IMR-90 (cell line): ENCODE measurements around the gene TEPSIN. TPM values are rescaled to one million over a fixed set of nuclear protein-coding genes. Genes with fewer than 3 reads are reported as not detected.

Source experiments
- ATAC-seq: fragments of 200-7000 bp; cut with Tn5 transposase; 2 replicates; pipeline ENCODE4 v1.9.1; 2020; ENCODE audit warnings: low read depth, mild to moderate bottlenecking, moderate library complexity
- BruUV-seq: library from RNA; stranded (reverse); fragments of 400-500 nt; replicated peaks from 2 replicates; lab custom pipeline; 2021; lab: Mats Ljungman, UMichigan
- CTCF ChIA-PET: fragments of 300-600 bp; formaldehyde crosslinking; extraction: SDS; loops from one replicate; lab custom pipeline; 2021; ENCODE audit warnings: antibody characterized with exemption; lab: Yijun Ruan, JAX
- POLR2A ChIA-PET: fragments of 300-600 bp; sonication (Branson Sonifier 250); formaldehyde crosslinking; loops from one replicate; lab custom pipeline; 2022; ENCODE audit warnings: antibody characterized with exemption; ENCODE audit not compliant: unreplicated experiment; lab: Charles Lee
- DNase-seq: peaks from one replicate; pipeline ENCODE4 v3.0.0; 2013
- H2AFZ ChIP-seq: replicated peaks from 2 replicates; pipeline ENCODE3; 2013; ENCODE audit warnings: low read length, mild to moderate bottlenecking; ENCODE audit not compliant: poor library complexity
- H2AK5ac ChIP-seq: 2 replicates; pipeline ENCODE4 v1.6.1; 2013; ENCODE audit warnings: low read depth, low read length, inconsistent platforms
- H2AK9ac ChIP-seq: replicated peaks from 2 replicates; pipeline ENCODE3; 2013; ENCODE audit warnings: mild to moderate bottlenecking, low read depth, low read length, moderate library complexity; ENCODE audit not compliant: poor library complexity
- H2BK120ac ChIP-seq: 2 replicates; pipeline ENCODE4 v1.6.1; 2013; ENCODE audit warnings: low read depth, low read length, inconsistent platforms
- H2BK15ac ChIP-seq: 3 replicates; pipeline ENCODE4 v1.6.1; 2013; ENCODE audit warnings: low read depth, low read length, inconsistent platforms
- H2BK20ac ChIP-seq: 2 replicates; pipeline ENCODE4 v1.6.1; 2013; ENCODE audit warnings: low read depth, mild to moderate bottlenecking, inconsistent platforms, low read length, moderate library complexity
- H2BK5ac ChIP-seq: 2 replicates; pipeline ENCODE4 v1.6.1; 2013; ENCODE audit warnings: mild to moderate bottlenecking, low read depth, low read length, inconsistent platforms; ENCODE audit not compliant: poor library complexity, severe bottlenecking
- H3K14ac ChIP-seq: replicated peaks from 2 replicates; pipeline ENCODE4 v1.6.1; 2013; ENCODE audit warnings: low read depth, low read length, inconsistent platforms
- H3K18ac ChIP-seq: 2 replicates; pipeline ENCODE4 v1.6.1; 2013; ENCODE audit warnings: low read depth, low read length, control low read depth
- H3K23ac ChIP-seq: 2 replicates; pipeline ENCODE4 v1.6.1; 2013; ENCODE audit warnings: low read depth, low read length, inconsistent platforms
- H3K27ac ChIP-seq: 2 replicates; pipeline ENCODE4 v1.5.1; 2013; ENCODE audit warnings: mild to moderate bottlenecking, control low read depth, low read length; ENCODE audit not compliant: insufficient read depth
- H3K27me3 ChIP-seq: 2 replicates; pipeline ENCODE4 v1.6.1; 2013; ENCODE audit warnings: low read length; ENCODE audit not compliant: control insufficient read depth, insufficient read depth
- H3K36me3 ChIP-seq: 2 replicates; pipeline ENCODE4 v1.6.1; 2013; ENCODE audit warnings: low read length, mixed read lengths; ENCODE audit not compliant: control insufficient read depth, insufficient read depth
- H3K4ac ChIP-seq: 2 replicates; pipeline ENCODE4 v1.6.1; 2013; ENCODE audit warnings: low read depth, low read length, inconsistent platforms
- H3K4me1 ChIP-seq: 2 replicates; pipeline ENCODE4 v1.6.1; 2013; ENCODE audit warnings: low read length, mixed read lengths; ENCODE audit not compliant: control insufficient read depth, insufficient read depth
- H3K4me2 ChIP-seq: 2 replicates; pipeline ENCODE4 v1.6.1; 2013; ENCODE audit warnings: low read depth, mild to moderate bottlenecking, control low read depth, low read length, moderate library complexity
- H3K4me3 ChIP-seq: 2 replicates; pipeline ENCODE4 v1.5.1; 2013; ENCODE audit warnings: low read depth, mild to moderate bottlenecking, control low read depth, low read length, moderate library complexity; ENCODE audit not compliant: insufficient read depth
- H3K56ac ChIP-seq: 2 replicates; pipeline ENCODE4 v1.6.1; 2013; ENCODE audit warnings: low read length, inconsistent platforms; ENCODE audit not compliant: insufficient read depth; ENCODE audit errors: extremely low read depth
- H3K79me1 ChIP-seq, 2 experiments: 2 replicates each; pipeline ENCODE4 v1.6.1; 2013; ENCODE audit warnings: low read length in 2 of 2, inconsistent platforms in 1 of 2, low read depth in 1 of 2
- H3K9ac ChIP-seq: 2 replicates; pipeline ENCODE4 v1.6.1; 2013; ENCODE audit warnings: low read depth, low read length, control low read depth
- H3K9me1 ChIP-seq: 2 replicates; pipeline ENCODE4 v1.6.1; 2013; ENCODE audit warnings: low read length, inconsistent platforms; ENCODE audit not compliant: insufficient read depth
- H3K9me3 ChIP-seq: 2 replicates; pipeline ENCODE4 v1.6.1; 2013; ENCODE audit warnings: low read length; ENCODE audit not compliant: control insufficient read depth, insufficient read depth
- H4K20me1 ChIP-seq: 2 replicates; pipeline ENCODE4 v1.6.1; 2013; ENCODE audit warnings: low read length, inconsistent platforms; ENCODE audit not compliant: insufficient read depth
- H4K5ac ChIP-seq: 2 replicates; pipeline ENCODE4 v1.6.1; 2013; ENCODE audit warnings: mild to moderate bottlenecking, low read depth, low read length, control low read depth
- H4K8ac ChIP-seq, 2 experiments: 2 replicates each; pipeline ENCODE4 v1.6.1; 2013; ENCODE audit warnings: low read depth in 2 of 2, low read length in 2 of 2, control low read depth in 1 of 2, inconsistent platforms in 1 of 2
- H4K91ac ChIP-seq: 2 replicates; pipeline ENCODE4 v1.6.1; 2013; ENCODE audit warnings: low read depth, low read length, inconsistent platforms; ENCODE audit not compliant: insufficient read depth
- BHLHE40 ChIP-seq: fragments of 150-350 bp; IDR thresholded peaks from 2 replicates; pipeline ENCODE4 v1.6.1; 2016; ENCODE audit warnings: mild to moderate bottlenecking, low read depth, low read length
- CEBPB ChIP-seq: IDR thresholded peaks from 2 replicates; pipeline ENCODE4 v1.6.1; 2012; ENCODE audit warnings: low read depth, low read length, improper control_type of control experiment
- CHD1 ChIP-seq: IDR thresholded peaks from 2 replicates; pipeline ENCODE4 v1.6.1; 2012; ENCODE audit warnings: low read depth, low read length, improper control_type of control experiment
- ELK1 ChIP-seq: fragments of 150-350 bp; IDR thresholded peaks from 2 replicates; pipeline ENCODE4 v1.6.1; 2016; ENCODE audit warnings: low read depth, mild to moderate bottlenecking, low read length, moderate library complexity, borderline replicate concordance
- FOS ChIP-seq: fragments of 150-350 bp; IDR thresholded peaks from 2 replicates; pipeline ENCODE4 v1.6.1; 2016; ENCODE audit warnings: low read depth, low read length
- MAFK ChIP-seq: IDR thresholded peaks from 2 replicates; pipeline ENCODE4 v1.6.1; 2012; ENCODE audit warnings: low read depth, low read length, improper control_type of control experiment
- MAZ ChIP-seq: IDR thresholded peaks from 2 replicates; pipeline ENCODE4 v1.6.1; 2012; ENCODE audit warnings: low read depth, mild to moderate bottlenecking, low read length, improper control_type of control experiment, moderate library complexity, borderline replicate concordance
- MXI1 ChIP-seq: IDR thresholded peaks from 2 replicates; pipeline ENCODE4 v1.6.1; 2012; ENCODE audit warnings: low read depth, mild to moderate bottlenecking, low read length, moderate library complexity, borderline replicate concordance
- NFE2L2 ChIP-seq: fragments of 150-350 bp; IDR thresholded peaks from 2 replicates; pipeline ENCODE4 v1.6.1; 2016; ENCODE audit warnings: low read depth, mild to moderate bottlenecking, low read length
- POLR2A ChIP-seq: IDR thresholded peaks from 2 replicates; pipeline ENCODE4 v1.6.1; 2012; ENCODE audit warnings: mild to moderate bottlenecking, low read depth, low read length
- RAD21 ChIP-seq: IDR thresholded peaks from 2 replicates; pipeline ENCODE4 v1.6.1; 2012; ENCODE audit warnings: low read length, improper control_type of control experiment
- RCOR1 ChIP-seq: IDR thresholded peaks from 2 replicates; pipeline ENCODE4 v1.6.1; 2012; ENCODE audit warnings: mild to moderate bottlenecking, low read length, improper control_type of control experiment; ENCODE audit not compliant: insufficient replicate concordance
- RFX5 ChIP-seq: IDR thresholded peaks from 2 replicates; pipeline ENCODE4 v1.8.0; 2012; ENCODE audit warnings: low read depth, mild to moderate bottlenecking, low read length, moderate library complexity
- SMC3 ChIP-seq: fragments of 150-350 bp; IDR thresholded peaks from 2 replicates; pipeline ENCODE4 v1.6.1; 2016; ENCODE audit warnings: low read depth, mild to moderate bottlenecking, antibody characterized with exemption, low read length, moderate library complexity
- USF2 ChIP-seq: fragments of 150-350 bp; IDR thresholded peaks from 2 replicates; pipeline ENCODE4 v1.6.1; 2017; ENCODE audit warnings: mild to moderate bottlenecking, antibody characterized with exemption, low read length, low read depth
- WGBS, 2 experiments: methylation state at CpG; one replicate each; pipeline versions ENCODE4 v1.1.5 to v1.1.7; 2013; ENCODE audit warnings: missing lambda C conversion rate in 2 of 2; ENCODE audit not compliant: insufficient read length in 1 of 2; ENCODE audit errors: extremely low coverage in 2 of 2; 5-methylcytosine and 5-hydroxymethylcytosine counted together
- dilution Hi-C: fragments of 300-500 bp; cut with HindIII; formaldehyde crosslinking; loops from one replicate; pipeline ENCODE4 v1.14.3; 2018; ENCODE audit warnings: low sequenced_read_pairs; ENCODE audit not compliant: unreplicated experiment
- in situ Hi-C: fragments of 300-500 bp; cut with MboI; formaldehyde crosslinking; loops from 3 replicates; pipeline ENCODE4 v1.14.3; 2019; ENCODE audit warnings: low sequenced_read_pairs, inconsistent platforms, mixed read lengths
- intact Hi-C: fragments of 100-400 bp; cut with micrococcal nuclease; formaldehyde crosslinking; loops from 2 replicates; pipeline ENCODE4 v1.10.0; 2022
- polyA plus RNA-seq, 3 experiments: library from polyadenylated mRNA; depleted of rRNA; stranded (reverse); fragments of >200 nt; gene quantifications; 2 replicates each; pipeline ENCODE4 v1.2.3, GENCODE V29; 2012; ENCODE audit warnings: low replicate concordance in 1 of 3
- total RNA-seq: library from RNA; depleted of rRNA; stranded (reverse); fragments of >200 nt; gene quantifications from 2 replicates; pipeline ENCODE4 v1.2.3, GENCODE V29; 2012
- TF ChIP-seq, protein P1 (sequence below): conservative IDR thresholded peaks from 2 replicates; pipeline ENCODE4 v1.5.1; 2012; ENCODE audit warnings: mild to moderate bottlenecking, low read depth, low read length, improper control_type of control experiment

Gene TEPSIN
- total and polyA plus RNA-seq, 2 of the 4 experiments (the other 2 are of a cell fraction): 3.2 to 28.1 TPM

DNA sequence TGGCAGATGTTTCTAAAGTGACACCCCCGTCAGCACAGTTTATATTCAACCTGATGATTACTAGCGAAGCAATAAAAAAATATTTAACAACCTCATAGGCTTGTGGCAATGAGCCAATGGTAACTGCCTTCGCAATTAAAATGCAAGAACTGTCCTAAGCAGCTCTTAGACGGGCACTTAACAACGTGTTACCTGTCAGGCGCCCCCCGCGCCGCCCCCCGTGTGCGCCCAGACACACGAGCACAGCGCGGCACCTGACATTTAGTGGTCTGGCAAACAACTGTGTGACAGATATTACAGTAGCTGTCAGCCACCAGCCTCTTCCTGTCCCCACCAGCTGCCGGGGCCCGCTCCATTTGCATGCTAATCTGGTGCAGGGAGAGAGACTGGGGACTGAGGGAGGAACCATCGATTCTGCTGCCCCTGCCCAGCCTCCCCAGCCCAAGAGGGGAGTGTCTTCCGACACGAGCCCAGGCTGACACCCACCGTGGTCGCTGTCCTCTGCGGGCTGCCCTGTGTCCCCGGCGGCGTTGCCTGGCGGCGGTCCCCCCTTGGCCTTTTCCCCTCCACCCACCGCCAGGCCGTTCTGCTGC, 12.9 kb upstream of the TEPSIN start:
- Histone ChIP-seq H3K14ac (no peak overlapping the region), H3K4me3 (no peak overlapping the region), H3K36me3 (peaks cover 27% of the 10 kb centered on the region), H3K18ac (no peak overlapping the region), H2BK15ac (no peak overlapping the region), H3K27me3 (no peaks in the 10 kb centered on the region), H2AK9ac (no peak overlapping the region), H3K23ac (no peak overlapping the region), H2BK5ac (no peak overlapping the region), H3K4me1 (peaks cover 12% of the 10 kb centered on the region), H3K27ac (no peak overlapping the region), H4K5ac (no peak overlapping the region), H2BK20ac (no peak overlapping the region), H4K91ac (no peak overlapping the region), H4K8ac (no peak overlapping the region), H2AK5ac (no peak overlapping the region), H3K4ac (no peak overlapping the region), H3K56ac (no peak overlapping the region), H2BK120ac (no peak overlapping the region), H3K9me3 (no peaks in the 10 kb centered on the region), H3K9me1 (peaks cover 7% of the 10 kb centered on the region), H2AFZ (no peak overlapping the region), H4K20me1 (peaks cover 22% of the 10 kb centered on the region), H3K9ac (no peak overlapping the region), H3K4me2 (no peak overlapping the region), H3K79me1 (peaks cover 9 to 21% of the 10 kb centered on the region in 2 experiments; a peak in 3 of 4 replicates)
- BruUV-seq: no TSS peak
- 75% methylated on average over 16 of the region's 29 CpGs; no CpG with 5 or more reads in 1 of the 2 experiments for WGBS, 2 experiments
- dilution Hi-C loops (no loop called here), in situ Hi-C loops (no loop called here), intact Hi-C loops (no loop called here)
- CTCF ChIA-PET: no interaction called here
- POLR2A ChIA-PET: no interaction called here
- ATAC-seq (no peak), DNase-seq (no peak)
- TF ChIP-seq, protein P1, sequence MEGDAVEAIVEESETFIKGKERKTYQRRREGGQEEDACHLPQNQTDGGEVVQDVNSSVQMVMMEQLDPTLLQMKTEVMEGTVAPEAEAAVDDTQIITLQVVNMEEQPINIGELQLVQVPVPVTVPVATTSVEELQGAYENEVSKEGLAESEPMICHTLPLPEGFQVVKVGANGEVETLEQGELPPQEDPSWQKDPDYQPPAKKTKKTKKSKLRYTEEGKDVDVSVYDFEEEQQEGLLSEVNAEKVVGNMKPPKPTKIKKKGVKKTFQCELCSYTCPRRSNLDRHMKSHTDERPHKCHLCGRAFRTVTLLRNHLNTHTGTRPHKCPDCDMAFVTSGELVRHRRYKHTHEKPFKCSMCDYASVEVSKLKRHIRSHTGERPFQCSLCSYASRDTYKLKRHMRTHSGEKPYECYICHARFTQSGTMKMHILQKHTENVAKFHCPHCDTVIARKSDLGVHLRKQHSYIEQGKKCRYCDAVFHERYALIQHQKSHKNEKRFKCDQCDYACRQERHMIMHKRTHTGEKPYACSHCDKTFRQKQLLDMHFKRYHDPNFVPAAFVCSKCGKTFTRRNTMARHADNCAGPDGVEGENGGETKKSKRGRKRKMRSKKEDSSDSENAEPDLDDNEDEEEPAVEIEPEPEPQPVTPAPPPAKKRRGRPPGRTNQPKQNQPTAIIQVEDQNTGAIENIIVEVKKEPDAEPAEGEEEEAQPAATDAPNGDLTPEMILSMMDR: no peak
- TF ChIP-seq USF2 (no peak), CEBPB (no peak), POLR2A (no peak), RAD21 (no peak), ELK1 (no peak), SMC3 (no peak), MAZ (no peak), RCOR1 (no peak), BHLHE40 (no peak), FOS (no peak), MAFK (no peak), CHD1 (no peak), MXI1 (no peak), NFE2L2 (no peak), RFX5 (no peak)
